GM12872 (cell line): ENCODE results near the gene PIK3CG.

Experiments used
- CTCF ChIP-seq: IDR thresholded peaks from 3 replicates; pipeline ENCODE4 v1.5.1; 2011; ENCODE audit warnings: low read depth, mild to moderate bottlenecking, low read length, moderate library complexity; ENCODE audit not compliant: insufficient read depth

Gene PIK3CG

GRCh38 chr7:106865130-106866041, at the start of gene PIK3CG:
Gene PIK3CG, plus strand, starts transcription at chr7:106865282. Its CDS starts 2,280 bp downstream, at chr7:106867562.
- no peak for TF ChIP-seq CTCF

DNA sequence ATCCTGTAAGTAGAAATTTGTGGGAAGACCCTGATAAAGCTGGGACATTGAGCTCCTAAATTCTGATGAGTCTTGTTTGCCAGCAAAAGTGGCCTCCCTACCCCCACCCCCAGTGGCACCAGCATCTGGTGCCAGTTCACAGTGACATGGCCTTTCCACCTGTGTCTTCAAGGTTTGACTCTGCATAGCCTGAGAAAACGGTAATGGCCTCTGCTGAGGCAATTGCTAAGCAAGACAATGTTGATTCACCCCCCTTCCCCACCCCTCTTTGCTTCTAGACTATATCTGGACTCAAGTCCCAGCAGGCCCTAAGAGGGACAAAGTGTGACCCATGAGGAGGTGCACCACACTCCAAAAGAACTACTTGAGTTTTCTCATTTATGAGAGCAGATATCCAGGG, 48.0 kb upstream of the PIK3CG start:
- no peak for TF ChIP-seq CTCF

DNA sequence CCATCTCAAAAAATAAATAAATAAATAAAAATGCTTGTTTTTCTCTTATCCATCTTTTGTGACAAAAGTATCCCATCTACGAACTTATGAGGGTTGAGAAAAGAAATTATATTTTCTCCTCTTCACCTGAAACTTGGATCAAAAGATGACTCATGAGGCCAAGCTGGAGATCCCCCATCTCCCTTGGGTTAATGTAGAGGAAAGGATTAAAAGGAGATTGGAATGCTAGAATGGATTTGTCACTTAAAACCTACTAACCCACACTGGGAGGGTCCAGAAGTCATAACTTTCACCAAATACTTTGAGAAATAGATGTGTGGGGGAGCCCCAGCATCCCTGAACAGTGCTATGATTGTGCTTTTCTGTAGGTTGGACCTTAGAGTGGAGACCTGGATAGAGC, 46.3 kb upstream of the PIK3CG start:
- TF ChIP-seq CTCF = no peak

- TF ChIP-seq CTCF = no peak
Observed at GRCh38 chr7:106819546-106819945, 45.5 kb upstream of the PIK3CG start.

DNA sequence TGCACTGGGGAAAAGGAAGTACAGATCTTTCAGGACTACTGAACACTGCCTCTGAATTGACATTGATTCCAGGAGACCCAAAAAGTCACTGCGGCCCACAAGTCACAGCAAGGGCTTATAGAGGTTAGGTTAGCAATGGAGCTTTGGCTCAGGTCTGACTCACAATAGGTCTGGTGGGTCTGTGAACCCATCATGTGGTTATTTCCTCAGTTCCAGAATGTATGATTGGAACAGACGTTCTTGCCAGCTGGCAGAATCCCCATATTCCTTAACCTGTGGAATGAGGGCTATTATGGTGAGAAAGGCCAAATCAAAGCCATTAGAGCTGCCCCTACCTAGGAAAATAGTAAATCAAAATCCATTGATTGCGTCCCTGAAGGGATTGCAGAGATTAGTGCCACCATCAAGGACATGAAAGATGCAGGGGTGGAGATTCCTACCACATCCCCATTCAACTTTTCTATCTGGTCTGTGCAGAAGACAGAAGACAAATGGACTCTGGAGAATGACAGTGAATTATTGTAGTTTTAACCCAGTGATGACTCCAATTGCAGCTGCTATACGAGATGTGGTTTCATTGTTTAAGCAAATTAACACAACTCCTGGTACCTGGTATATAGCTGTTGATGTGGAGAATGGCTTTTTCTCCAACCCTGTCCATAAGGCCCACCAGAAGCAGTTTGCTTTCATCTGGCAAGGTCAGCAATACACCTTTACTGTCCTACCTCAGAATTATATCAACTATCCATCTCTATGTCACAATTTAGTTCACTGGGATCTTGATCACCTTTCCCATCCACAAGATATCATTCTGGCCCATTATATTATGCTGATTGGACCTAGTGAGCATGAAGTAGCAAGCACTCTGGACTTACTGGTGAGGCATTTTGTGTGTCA, 44.5 kb upstream of the PIK3CG start:
- TF ChIP-seq CTCF = no peak

DNA sequence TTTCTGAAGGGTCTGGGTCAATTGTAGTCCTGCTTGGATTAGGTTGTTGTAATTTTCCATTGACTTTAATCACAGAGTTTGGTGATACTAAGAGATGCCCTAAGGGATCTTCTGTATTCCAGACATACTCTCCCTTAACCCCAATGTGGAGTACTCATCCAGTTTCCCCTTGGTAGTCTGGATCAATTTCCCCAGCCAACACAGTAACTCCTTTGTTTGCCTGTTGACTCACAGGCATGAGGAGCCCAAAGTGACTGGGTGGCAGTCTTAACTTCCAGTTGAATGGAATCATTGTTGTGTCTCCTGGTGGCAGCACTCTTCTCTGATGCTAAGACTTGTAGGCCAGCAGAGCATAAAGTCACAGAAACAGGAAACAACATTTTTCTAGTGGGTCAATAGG, 41.5 kb upstream of the PIK3CG start:
- TF ChIP-seq CTCF = no peak

GRCh38 chr7:106824458-106824857, 40.6 kb upstream of the PIK3CG start:
- TF ChIP-seq CTCF = no peak
